GM21723 (cell line): ENCODE results near the gene DDX60.
"Not testable (repeated sequence)": the region's sequence is repeated elsewhere in the genome, so short reads cannot be mapped to it uniquely, and the experiment has no call there.

Experiments
- ATAC-seq: cut with Tn5 transposase; IDR thresholded peaks from one replicate; pipeline ENCODE4 v1.9.1; 2021; ENCODE audit warnings: mild to moderate bottlenecking, moderate library complexity; ENCODE audit not compliant: unreplicated experiment

Gene DDX60

GRCh38 chr4:168293386-168293975, 25.1 kb downstream of the DDX60 start:
- peak; percentile 66 for ATAC-seq

- ATAC-seq: peak; percentile 48
Measured at GRCh38 chr4:168291242-168291641, 27.3 kb downstream of the DDX60 start.

- ATAC-seq: not testable (repeated sequence)
Measured at GRCh38 chr4:168285850-168286249, 32.7 kb downstream of the DDX60 start.

GRCh38 chr4:168279556-168279955, 39.0 kb downstream of the DDX60 start:
- no peak for ATAC-seq

GRCh38 chr4:168275836-168276235, 42.7 kb downstream of the DDX60 start:
- no peak for ATAC-seq

- no peak for ATAC-seq
Measured at GRCh38 chr4:168274871-168275270, 43.7 kb downstream of the DDX60 start.

- no peak for ATAC-seq
Measured at GRCh38 chr4:168273838-168274237, 44.7 kb downstream of the DDX60 start.

- ATAC-seq: no peak
Measured at GRCh38 chr4:168272488-168272887, 46.1 kb downstream of the DDX60 start.

- no peak for ATAC-seq
Measured at GRCh38 chr4:168269896-168270295, 48.7 kb downstream of the DDX60 start.

GRCh38 chr4:168265327-168265726, 53.2 kb downstream of the DDX60 start:
- no peak for ATAC-seq

GRCh38 chr4:168264903-168265302, 53.6 kb downstream of the DDX60 start:
- no peak for ATAC-seq

- ATAC-seq: no peak
Measured at GRCh38 chr4:168263039-168263438, 55.5 kb downstream of the DDX60 start.

- peak; percentile 66 for ATAC-seq
Measured at GRCh38 chr4:168259096-168259495, 59.5 kb downstream of the DDX60 start.

- ATAC-seq: no peak
Measured at GRCh38 chr4:168257768-168258167, 60.8 kb downstream of the DDX60 start.

- no peak for ATAC-seq
Measured at GRCh38 chr4:168248176-168248710, 70.3 kb downstream of the DDX60 start.

GRCh38 chr4:168247603-168248002, 70.9 kb downstream of the DDX60 start:
- no peak for ATAC-seq

GRCh38 chr4:168241953-168242352, 76.6 kb downstream of the DDX60 start:
- no peak for ATAC-seq

- ATAC-seq: no peak
Measured at GRCh38 chr4:168240821-168241220, 77.7 kb downstream of the DDX60 start.

- no peak for ATAC-seq
Measured at GRCh38 chr4:168221301-168221700, 97.3 kb downstream of the DDX60 start.

GRCh38 chr4:168220893-168221292, 97.7 kb downstream of the DDX60 start:
- no peak for ATAC-seq

GRCh38 chr4:168218645-168219044, 99.9 kb downstream of the DDX60 start:
- ATAC-seq: no peak

- ATAC-seq: not testable (repeated sequence)
Measured at GRCh38 chr4:168213511-168213910, 105.0 kb downstream of the DDX60 start.

GRCh38 chr4:168212656-168213055, 105.9 kb downstream of the DDX60 start:
- no peak for ATAC-seq
